DOHH2 (cell line): ENCODE measurements around the gene LASP1NB.

Source experiments
- EZH2phosphoT487 ChIP-seq: fragments of 200-600 bp; sonication (generic); IDR thresholded peaks from 2 replicates; pipeline ENCODE4 v1.6.1; 2017; ENCODE audit warnings: borderline replicate concordance, mild to moderate bottlenecking, antibody characterized with exemption, low read length, moderate library complexity, mixed read lengths
- TF ChIP-seq, protein P1 (sequence below): fragments of 200-600 bp; sonication (generic); IDR thresholded peaks from one replicate; pipeline ENCODE4 v1.5.1; 2014; ENCODE audit warnings: antibody characterized with exemption, mild to moderate bottlenecking, low read depth, low read length; ENCODE audit not compliant: poor library complexity, severe bottlenecking

DNA sequence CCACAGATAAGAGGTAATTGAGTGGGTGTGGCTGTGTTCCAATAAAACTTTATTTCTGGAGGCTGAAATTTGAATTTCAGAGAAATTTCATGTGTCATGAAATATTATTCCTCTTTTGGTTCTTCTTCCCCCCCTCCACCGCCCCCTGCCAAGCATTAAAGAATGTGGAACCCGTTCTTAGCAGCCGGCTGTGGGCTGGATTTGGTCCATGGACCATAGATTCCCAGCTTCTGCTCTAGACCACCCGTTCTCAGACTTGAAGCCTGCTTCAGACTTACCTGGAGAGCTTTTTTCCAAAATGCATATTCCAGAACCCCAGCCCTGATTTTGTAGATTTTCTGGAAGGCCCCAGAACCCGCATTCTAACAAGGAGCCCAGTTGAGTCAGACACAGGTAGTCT is 15.1 kb upstream of the LASP1NB start:
- TF ChIP-seq, protein P1, sequence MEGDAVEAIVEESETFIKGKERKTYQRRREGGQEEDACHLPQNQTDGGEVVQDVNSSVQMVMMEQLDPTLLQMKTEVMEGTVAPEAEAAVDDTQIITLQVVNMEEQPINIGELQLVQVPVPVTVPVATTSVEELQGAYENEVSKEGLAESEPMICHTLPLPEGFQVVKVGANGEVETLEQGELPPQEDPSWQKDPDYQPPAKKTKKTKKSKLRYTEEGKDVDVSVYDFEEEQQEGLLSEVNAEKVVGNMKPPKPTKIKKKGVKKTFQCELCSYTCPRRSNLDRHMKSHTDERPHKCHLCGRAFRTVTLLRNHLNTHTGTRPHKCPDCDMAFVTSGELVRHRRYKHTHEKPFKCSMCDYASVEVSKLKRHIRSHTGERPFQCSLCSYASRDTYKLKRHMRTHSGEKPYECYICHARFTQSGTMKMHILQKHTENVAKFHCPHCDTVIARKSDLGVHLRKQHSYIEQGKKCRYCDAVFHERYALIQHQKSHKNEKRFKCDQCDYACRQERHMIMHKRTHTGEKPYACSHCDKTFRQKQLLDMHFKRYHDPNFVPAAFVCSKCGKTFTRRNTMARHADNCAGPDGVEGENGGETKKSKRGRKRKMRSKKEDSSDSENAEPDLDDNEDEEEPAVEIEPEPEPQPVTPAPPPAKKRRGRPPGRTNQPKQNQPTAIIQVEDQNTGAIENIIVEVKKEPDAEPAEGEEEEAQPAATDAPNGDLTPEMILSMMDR: no peak
- no peak for TF ChIP-seq EZH2phosphoT487
